Measurements from ENCODE around the gene FAM120AOS.

- TF ChIP-seq, protein P1, sequence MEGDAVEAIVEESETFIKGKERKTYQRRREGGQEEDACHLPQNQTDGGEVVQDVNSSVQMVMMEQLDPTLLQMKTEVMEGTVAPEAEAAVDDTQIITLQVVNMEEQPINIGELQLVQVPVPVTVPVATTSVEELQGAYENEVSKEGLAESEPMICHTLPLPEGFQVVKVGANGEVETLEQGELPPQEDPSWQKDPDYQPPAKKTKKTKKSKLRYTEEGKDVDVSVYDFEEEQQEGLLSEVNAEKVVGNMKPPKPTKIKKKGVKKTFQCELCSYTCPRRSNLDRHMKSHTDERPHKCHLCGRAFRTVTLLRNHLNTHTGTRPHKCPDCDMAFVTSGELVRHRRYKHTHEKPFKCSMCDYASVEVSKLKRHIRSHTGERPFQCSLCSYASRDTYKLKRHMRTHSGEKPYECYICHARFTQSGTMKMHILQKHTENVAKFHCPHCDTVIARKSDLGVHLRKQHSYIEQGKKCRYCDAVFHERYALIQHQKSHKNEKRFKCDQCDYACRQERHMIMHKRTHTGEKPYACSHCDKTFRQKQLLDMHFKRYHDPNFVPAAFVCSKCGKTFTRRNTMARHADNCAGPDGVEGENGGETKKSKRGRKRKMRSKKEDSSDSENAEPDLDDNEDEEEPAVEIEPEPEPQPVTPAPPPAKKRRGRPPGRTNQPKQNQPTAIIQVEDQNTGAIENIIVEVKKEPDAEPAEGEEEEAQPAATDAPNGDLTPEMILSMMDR (IDR thresholded peaks at IDR 0.05): no peak
- TF ChIP-seq SIN3A (IDR thresholded peaks at IDR 0.05; ENCODE audit: borderline replicate concordance, insufficient read depth, low read depth, low read length): no peak
Measured at GRCh38 chr9:93480728-93481324, 27.4 kb upstream of the FAM120AOS start.
